ENCODE data around the gene TMC7. TPM values are rescaled to one million over a fixed set of nuclear protein-coding genes. Genes with fewer than 3 reads are reported as not detected.

Gene TMC7
- total and polyA plus RNA-seq, 2 donors (not counting 1 experiment from before 2014, with no cell fraction given): 0.18 to 1.5 TPM

- Histone ChIP-seq H3K4me3 (replicated peaks in 1 of 4; ENCODE audit: control extremely low read depth in 1 of 4, insufficient read depth in 1 of 4, low read depth in 3 of 4, low read length in 4 of 4) (no peak overlapping the region), H2AFZ (ENCODE audit: low read length) (no peak overlapping the region), H3K4me1 (ENCODE audit: control insufficient read depth, extremely low read depth, insufficient read depth, low read length) (no peaks in the 10 kb centered on the region), H3K36me3 (ENCODE audit: control insufficient read depth, insufficient read depth, low read length) (no peaks in the 10 kb centered on the region), H3K79me2 (ENCODE audit: control insufficient read depth, insufficient read depth, low read length) (no peaks in the 10 kb centered on the region), H3K27ac (ENCODE audit: insufficient read depth, low read length) (no peak overlapping the region), H3K4me2 (ENCODE audit: extremely low read depth, insufficient read depth, low read length) (no peak overlapping the region), H3K9ac (ENCODE audit: insufficient read depth, low read length) (no peak overlapping the region), H4K20me1 (ENCODE audit: control insufficient read depth, extremely low read depth, insufficient read depth, low read length) (no peaks in the 10 kb centered on the region), H3K9me3 (ENCODE audit: control insufficient read depth, insufficient read depth, low read depth, low read length) (no peaks in the 10 kb centered on the region), H3K27me3 (ENCODE audit: control insufficient read depth, insufficient read depth, low read length) (no peaks in the 10 kb centered on the region)
- TF ChIP-seq CTCF (conservative IDR thresholded peaks at IDR 0.05 in 1 of 2, IDR thresholded peaks at IDR 0.05 in 1 of 2; ENCODE audit: low read depth in 1 of 2, low read length in 2 of 2) (no peak), EZH2 (IDR thresholded peaks at IDR 0.05; ENCODE audit: low read length, missing control alignments) (no peak)
- DNase-seq (ENCODE audit: low read depth in 2 of 2): no peak
Observed at GRCh38 chr16:19027416-19027815, 43.7 kb downstream of the TMC7 start.

- H3K36me3 ChIP-seq (ENCODE audit: control insufficient read depth, insufficient read depth, low read length): no peaks in the 10 kb centered on the region
- H2AFZ ChIP-seq (ENCODE audit: low read length): no peak overlapping the region
- TF ChIP-seq EZH2 (IDR thresholded peaks at IDR 0.05; ENCODE audit: low read length, missing control alignments) (no peak), CTCF (conservative IDR thresholded peaks at IDR 0.05 in 1 of 2, IDR thresholded peaks at IDR 0.05 in 1 of 2; ENCODE audit: low read depth in 1 of 2, low read length in 2 of 2) (no peak)
- no peak overlapping the region for H3K4me3 ChIP-seq (replicated peaks in 1 of 4; ENCODE audit: control extremely low read depth in 1 of 4, insufficient read depth in 1 of 4, low read depth in 3 of 4, low read length in 4 of 4)
- H3K27me3 ChIP-seq (ENCODE audit: control insufficient read depth, insufficient read depth, low read length): no peaks in the 10 kb centered on the region
- no peaks in the 10 kb centered on the region for H3K9me3 ChIP-seq (ENCODE audit: control insufficient read depth, insufficient read depth, low read depth, low read length)
- no peaks in the 10 kb centered on the region for H3K79me2 ChIP-seq (ENCODE audit: control insufficient read depth, insufficient read depth, low read length)
- H4K20me1 ChIP-seq (ENCODE audit: control insufficient read depth, extremely low read depth, insufficient read depth, low read length): no peaks in the 10 kb centered on the region
- H3K4me1 ChIP-seq (ENCODE audit: control insufficient read depth, extremely low read depth, insufficient read depth, low read length): no peaks in the 10 kb centered on the region
- no peak for DNase-seq (ENCODE audit: low read depth in 2 of 2)
- H3K27ac ChIP-seq (ENCODE audit: insufficient read depth, low read length): no peak overlapping the region
- no peak overlapping the region for H3K9ac ChIP-seq (ENCODE audit: insufficient read depth, low read length)
- no peak overlapping the region for H3K4me2 ChIP-seq (ENCODE audit: extremely low read depth, insufficient read depth, low read length)
Observed at GRCh38 chr16:19029980-19030379, 46.2 kb downstream of the TMC7 start.

- H2AFZ ChIP-seq (ENCODE audit: low read length): no peak overlapping the region
Observed at GRCh38 chr16:19031738-19032137, 48.0 kb downstream of the TMC7 start.

More at GRCh38 chr16:19031738-19032137, 48.0 kb downstream of the TMC7 start:
- no peaks in the 10 kb centered on the region for H3K36me3 ChIP-seq (ENCODE audit: control insufficient read depth, insufficient read depth, low read length)
- no peak overlapping the region for H3K27ac ChIP-seq (ENCODE audit: insufficient read depth, low read length)
- no peak for DNase-seq (ENCODE audit: low read depth in 2 of 2)
- H3K4me2 ChIP-seq (ENCODE audit: extremely low read depth, insufficient read depth, low read length): no peak overlapping the region
- no peaks in the 10 kb centered on the region for H3K4me1 ChIP-seq (ENCODE audit: control insufficient read depth, extremely low read depth, insufficient read depth, low read length)
- no peaks in the 10 kb centered on the region for H3K9me3 ChIP-seq (ENCODE audit: control insufficient read depth, insufficient read depth, low read depth, low read length)
- no peak overlapping the region for H3K4me3 ChIP-seq (replicated peaks in 1 of 4; ENCODE audit: control extremely low read depth in 1 of 4, insufficient read depth in 1 of 4, low read depth in 3 of 4, low read length in 4 of 4)
- no peaks in the 10 kb centered on the region for H3K79me2 ChIP-seq (ENCODE audit: control insufficient read depth, insufficient read depth, low read length)
- TF ChIP-seq CTCF (conservative IDR thresholded peaks at IDR 0.05 in 1 of 2, IDR thresholded peaks at IDR 0.05 in 1 of 2; ENCODE audit: low read depth in 1 of 2, low read length in 2 of 2): no peak
- H4K20me1 ChIP-seq (ENCODE audit: control insufficient read depth, extremely low read depth, insufficient read depth, low read length): no peaks in the 10 kb centered on the region
- no peaks in the 10 kb centered on the region for H3K27me3 ChIP-seq (ENCODE audit: control insufficient read depth, insufficient read depth, low read length)
- no peak overlapping the region for H3K9ac ChIP-seq (ENCODE audit: insufficient read depth, low read length)
